ENCODE results near the gene CATSPER3.

GRCh38 chr5:134963098-134963497 is 4.6 kb upstream of the CATSPER3 start:
- TF ChIP-seq POLR2A (IDR thresholded peaks at IDR 0.05) (no peak), EP300 (IDR thresholded peaks at IDR 0.05) (no peak)

Data from ovary (tissue), 1 donor.